Mesenchymal stem cell (in vitro differentiated cells and primary cell): ENCODE data around the gene CFAP410.
A peak's percentile ranks its signal among the peaks of the same experiment; 100 is the strongest.

Source experiments
- DNase-seq: peaks from one replicate; pipeline ENCODE4 v3.0.0-alpha.2; 2013
- H2AFZ ChIP-seq: one replicate; pipeline ENCODE4 v1.6.1; 2013; ENCODE audit warnings: low read depth, mild to moderate bottlenecking, control low read depth, inconsistent platforms, low read length, moderate library complexity
- H2AK5ac ChIP-seq: 2 replicates; pipeline ENCODE4 v1.6.1; 2013; ENCODE audit warnings: low read length, moderate library complexity, mild to moderate bottlenecking, inconsistent platforms; ENCODE audit not compliant: severe bottlenecking
- H2BK120ac ChIP-seq: one replicate; pipeline ENCODE4 v1.6.1; 2013; ENCODE audit warnings: low read depth, mild to moderate bottlenecking, inconsistent platforms, low read length, moderate library complexity
- H2BK12ac ChIP-seq, 2 experiments: one replicate each; pipeline ENCODE4 v1.6.1; 2013; ENCODE audit warnings: inconsistent platforms in 2 of 2, low read length in 2 of 2, mild to moderate bottlenecking in 2 of 2, moderate library complexity in 2 of 2, control low read depth in 1 of 2
- H2BK15ac ChIP-seq: one replicate; pipeline ENCODE4 v1.6.1; 2013; ENCODE audit warnings: mild to moderate bottlenecking, low read depth, inconsistent platforms; ENCODE audit not compliant: poor library complexity, severe bottlenecking
- H2BK5ac ChIP-seq: 2 replicates; pipeline ENCODE4 v1.6.1; 2013; ENCODE audit warnings: low read depth, mild to moderate bottlenecking, low read length, control low read depth, inconsistent platforms; ENCODE audit not compliant: poor library complexity, severe bottlenecking
- H3K14ac ChIP-seq, 2 experiments: one replicate each; pipeline ENCODE4 v1.6.1; 2013; ENCODE audit warnings: inconsistent platforms in 2 of 2, low read length in 2 of 2, control low read depth in 1 of 2, mild to moderate bottlenecking in 1 of 2, moderate library complexity in 1 of 2
- H3K18ac ChIP-seq, 2 experiments: one replicate each; pipeline ENCODE4 v1.6.1; 2013; ENCODE audit warnings: inconsistent platforms in 2 of 2, low read length in 2 of 2, control low read depth in 1 of 2, low read depth in 1 of 2, mild to moderate bottlenecking in 1 of 2
- H3K23ac ChIP-seq, 2 experiments: one replicate each; pipeline ENCODE4 v1.6.1; 2013; ENCODE audit warnings: inconsistent platforms in 2 of 2, low read length in 2 of 2, mild to moderate bottlenecking in 2 of 2, moderate library complexity in 2 of 2, control low read depth in 1 of 2
- H3K27ac ChIP-seq: 2 replicates; pipeline ENCODE4 v1.5.1; 2013; ENCODE audit warnings: mild to moderate bottlenecking, moderate library complexity, low read length, control low read depth, inconsistent platforms; ENCODE audit not compliant: poor library complexity, severe bottlenecking
- H3K27me3 ChIP-seq, 2 experiments: 2 replicates each; pipeline versions ENCODE4 v1.6.1 to v1.7.0; 2013; ENCODE audit warnings: low read length in 2 of 2, mild to moderate bottlenecking in 2 of 2, moderate library complexity in 2 of 2, control low read depth in 1 of 2, inconsistent platforms in 1 of 2; ENCODE audit not compliant: control insufficient read depth in 1 of 2, insufficient read depth in 1 of 2
- H3K36me3 ChIP-seq, 2 experiments: 2 replicates each; pipeline versions ENCODE4 v1.6.1 to v1.7.0; 2013; ENCODE audit warnings: low read length in 2 of 2, control low read depth in 1 of 2, inconsistent platforms in 1 of 2, low read depth in 1 of 2, mild to moderate bottlenecking in 1 of 2; ENCODE audit not compliant: insufficient read depth in 2 of 2, control insufficient read depth in 1 of 2
- H3K4ac ChIP-seq, 2 experiments: one replicate each; pipeline ENCODE4 v1.6.1; 2013; ENCODE audit warnings: inconsistent platforms in 2 of 2, low read length in 2 of 2, mild to moderate bottlenecking in 2 of 2, moderate library complexity in 2 of 2, control low read depth in 1 of 2, low read depth in 1 of 2
- H3K4me1 ChIP-seq: 2 replicates; pipeline ENCODE4 v1.6.1; 2013; ENCODE audit warnings: low read depth, low read length, control low read depth; ENCODE audit not compliant: control insufficient read depth, insufficient read depth
- H3K4me2 ChIP-seq: 2 replicates; pipeline ENCODE4 v1.6.1; 2013; ENCODE audit warnings: low read length, mild to moderate bottlenecking, inconsistent platforms; ENCODE audit not compliant: poor library complexity, severe bottlenecking
- H3K4me3 ChIP-seq, 2 experiments: 2 replicates each; pipeline versions ENCODE4 v1.5.1 to v1.7.0; 2013; ENCODE audit warnings: low read length in 2 of 2, mild to moderate bottlenecking in 2 of 2, control low read depth in 1 of 2, low read depth in 1 of 2; ENCODE audit not compliant: insufficient read depth in 1 of 2
- H3K79me1 ChIP-seq: replicated peaks from 2 replicates; pipeline ENCODE4 v1.6.1; 2013; ENCODE audit warnings: mild to moderate bottlenecking, control low read depth, low read length, inconsistent platforms; ENCODE audit not compliant: poor library complexity, severe bottlenecking
- H3K9ac ChIP-seq: 2 replicates; pipeline ENCODE4 v1.7.0; 2013; ENCODE audit warnings: mild to moderate bottlenecking, low read length, moderate library complexity
- H3K9me3 ChIP-seq: 2 replicates; pipeline ENCODE4 v1.7.0; 2013; ENCODE audit warnings: mild to moderate bottlenecking, low read length; ENCODE audit not compliant: control insufficient read depth
- H4K8ac ChIP-seq: one replicate; pipeline ENCODE4 v1.6.1; 2013; ENCODE audit warnings: inconsistent platforms, mild to moderate bottlenecking, low read length, moderate library complexity
- H4K91ac ChIP-seq: one replicate; pipeline ENCODE4 v1.6.1; 2013; ENCODE audit warnings: mild to moderate bottlenecking, low read length, inconsistent platforms
- WGBS: methylation state at CpG from one replicate; pipeline ENCODE4 v1.1.7; 2013; ENCODE audit warnings: mixed read lengths; 5-methylcytosine and 5-hydroxymethylcytosine counted together

CFAP410 gene

DNA sequence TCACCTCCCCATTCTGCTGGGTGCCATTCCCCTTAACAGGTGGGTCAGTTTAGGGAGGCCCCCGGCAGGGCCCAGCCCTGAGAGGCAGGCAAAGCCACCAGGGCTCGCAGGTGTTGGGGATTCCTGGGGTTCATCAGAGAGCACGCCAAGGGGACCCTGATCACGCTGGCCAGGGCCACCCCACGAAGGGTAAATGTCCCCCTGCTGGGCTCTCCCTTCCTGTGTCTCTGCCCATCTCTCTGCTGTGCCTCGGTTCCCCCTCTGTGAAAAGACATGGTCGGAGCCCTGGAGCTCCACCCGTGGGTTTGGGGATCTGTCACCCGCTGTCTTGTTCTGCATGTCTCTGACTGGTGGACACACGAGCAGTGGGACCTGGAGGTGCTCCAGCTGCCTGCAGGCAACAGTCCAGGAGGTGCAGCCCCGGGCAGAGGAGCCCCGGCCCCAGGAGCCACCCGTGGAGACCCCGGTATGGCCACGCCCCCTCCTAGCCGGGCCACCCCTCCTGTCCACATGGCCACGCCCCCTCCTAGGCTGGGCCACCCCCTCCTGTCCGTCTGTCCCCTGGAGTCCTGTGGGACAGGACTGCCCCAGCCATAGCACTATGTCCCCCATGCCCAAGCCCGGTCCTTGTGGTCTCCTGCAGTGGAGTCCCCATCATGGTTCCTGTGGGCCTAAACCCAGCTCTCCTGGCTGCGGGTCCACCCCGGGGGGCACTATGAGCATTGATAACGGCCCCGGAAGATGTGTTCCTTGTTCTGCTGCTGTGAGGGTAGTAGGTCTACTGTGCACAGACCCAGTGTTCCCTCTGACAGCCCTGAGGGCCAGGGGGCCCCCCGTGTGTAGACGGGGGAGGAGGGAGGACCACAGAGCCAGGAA is 47.0 kb downstream of the CFAP410 start:
- DNase-seq: no peak
- no peak overlapping the region for H2AK5ac ChIP-seq
- H3K79me1 ChIP-seq: no peaks in the 10 kb centered on the region
- no peak overlapping the region for H3K23ac ChIP-seq
- H3K36me3 ChIP-seq: no peaks in the 10 kb centered on the region
- H2BK120ac ChIP-seq: no peak overlapping the region
- H4K91ac ChIP-seq: peak overlapping the region; percentile 8
- H3K27ac ChIP-seq: no peak overlapping the region
- peaks cover 54 to 58% of the 10 kb centered on the region in 2 experiments for H3K27me3 ChIP-seq
- no peak overlapping the region for H2AFZ ChIP-seq
- no peak overlapping the region for H3K9ac ChIP-seq
- no peak overlapping the region for H3K4me2 ChIP-seq
- no peak overlapping the region for H3K18ac ChIP-seq
- no peak overlapping the region for H4K8ac ChIP-seq
- H2BK5ac ChIP-seq: no peak overlapping the region
- no peaks in the 10 kb centered on the region for H3K9me3 ChIP-seq
- peaks cover 26% of the 10 kb centered on the region for H3K4me1 ChIP-seq
- no peak overlapping the region for H2BK12ac ChIP-seq
- no peak overlapping the region for H3K4me3 ChIP-seq
- no peak overlapping the region for H3K4ac ChIP-seq
- H2BK15ac ChIP-seq: no peak overlapping the region
- 74% methylated on average over 25 of the region's 25 CpGs for WGBS
- H3K14ac ChIP-seq: no peak overlapping the region

GRCh38 chr21:44291078-44291935 is 47.9 kb downstream of the CFAP410 start:
- Histone ChIP-seq H3K4me3 (no peak overlapping the region), H4K8ac (no peak overlapping the region), H2BK120ac (no peak overlapping the region), H3K4me1 (peaks cover 26% of the 10 kb centered on the region), H2BK15ac (no peak overlapping the region), H3K4me2 (no peak overlapping the region), H2AFZ (no peak overlapping the region), H3K18ac (no peak overlapping the region), H2AK5ac (no peak overlapping the region), H3K9ac (no peak overlapping the region), H3K4ac (no peak overlapping the region), H3K79me1 (no peaks in the 10 kb centered on the region), H3K9me3 (no peaks in the 10 kb centered on the region), H3K23ac (no peak overlapping the region), H3K14ac (no peak overlapping the region), H3K36me3 (no peaks in the 10 kb centered on the region), H3K27ac (no peak overlapping the region), H2BK12ac (no peak overlapping the region), H2BK5ac (no peak overlapping the region), H4K91ac (no peak overlapping the region), H3K27me3 (peaks cover 60 to 67% of the 10 kb centered on the region in 2 experiments)
- WGBS: 86% methylated on average over 33 of the region's 33 CpGs
- DNase-seq: no peak

- Histone ChIP-seq H3K27ac (no peak overlapping the region), H3K9ac (no peak overlapping the region), H3K4me1 (peaks cover 22% of the 10 kb centered on the region), H2BK120ac (no peak overlapping the region), H3K36me3 (no peaks in the 10 kb centered on the region), H3K18ac (no peak overlapping the region), H3K79me1 (no peaks in the 10 kb centered on the region), H3K14ac (no peak overlapping the region), H2AK5ac (no peak overlapping the region), H3K4me3 (no peak overlapping the region), H3K9me3 (no peaks in the 10 kb centered on the region), H3K23ac (no peak overlapping the region), H2AFZ (no peak overlapping the region), H2BK12ac (no peak overlapping the region), H3K4me2 (no peak overlapping the region), H3K27me3 (peaks cover 62% of the 10 kb centered on the region in 2 experiments), H4K91ac (no peak overlapping the region), H3K4ac (no peak overlapping the region), H2BK15ac (no peak overlapping the region), H2BK5ac (no peak overlapping the region), H4K8ac (no peak overlapping the region)
- DNase-seq: no peak
- WGBS: 86% methylated on average over 16 of the region's 16 CpGs
These were observed 48.7 kb downstream of the CFAP410 start for GRCh38 chr21:44290327-44291077.
